Measurements from ENCODE around the gene CRTAC1. TPM values are rescaled to one million over a fixed set of nuclear protein-coding genes. Genes with fewer than 3 reads are reported as not detected.

CRTAC1 gene
- total and polyA plus RNA-seq, 10 of the 15 experiments (the other 5 are each of a cell fraction or from before 2014, with no cell fraction given), result 0.10 TPM; not detected in 9

DNA sequence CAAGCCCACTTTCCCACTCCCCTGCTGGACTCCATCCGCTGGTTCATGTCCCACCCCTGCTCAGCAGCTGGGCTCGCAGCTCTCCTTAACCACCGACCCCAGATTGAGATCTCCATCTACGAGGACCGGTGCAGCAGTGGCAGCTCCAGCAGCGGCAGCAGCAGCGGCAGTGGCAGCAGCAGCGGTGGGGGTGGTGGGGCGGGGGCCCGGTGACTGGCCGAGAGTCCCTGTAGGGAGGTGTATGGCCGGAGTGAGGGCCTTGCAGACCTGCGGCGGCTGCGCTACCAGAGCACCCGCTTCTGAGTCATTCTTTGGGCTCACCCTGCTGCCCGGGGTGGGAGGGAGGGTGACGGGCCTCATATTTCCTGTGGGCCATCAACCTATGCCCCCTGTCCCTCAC, 164.9 kb downstream of the CRTAC1 start:
- intact Hi-C loops (cut with micrococcal nuclease; ENCODE audit: unreplicated experiment) (loop anchor here (5.0 kb wide), 1 partner anchor 158 kb away; no protein-coding TSS in a partner anchor), in situ Hi-C loops (cut with MboI) (no loop called here)
- no peaks in the 10 kb centered on the region for H3K79me2 ChIP-seq (ENCODE audit: control insufficient read depth, insufficient read depth, low read length)
- H3K27me3 ChIP-seq (replicated peaks in 1 of 2; ENCODE audit: control insufficient read depth in 2 of 2, insufficient read depth in 2 of 2, low read length in 1 of 2), result peaks cover 2 to 6% of the 10 kb centered on the region in 2 experiments
- 27% methylated on average over 10 of the region's 18 CpGs for WGBS (ENCODE audit: insufficient coverage, insufficient replicate concordance, low lambda C conversion rate, missing lambda C conversion rate)
- ChIA-PET SMC1A (ENCODE audit: uncharacterized antibody, unreplicated experiment) (no interaction called here), POLR2A (no interaction called here), RAD21 (ENCODE audit: unreplicated experiment) (no interaction called here), CTCF (interaction anchor here (1.2 kb wide), 1 partner anchor 73 kb away, joined by 5 read pairs; no protein-coding TSS in a partner anchor)
- H2AFZ ChIP-seq (ENCODE audit: control insufficient read depth, low read depth, low read length), result no peak overlapping the region
- no peaks in the 10 kb centered on the region for H4K20me1 ChIP-seq (ENCODE audit: control insufficient read depth, insufficient read depth)
- H3K9ac ChIP-seq (ENCODE audit: control insufficient read depth, insufficient read depth, low read length), result no peak overlapping the region
- DNase-seq (ENCODE audit: low read depth, low spot score) (no peak), ATAC-seq (no peak), FAIRE-seq (no peak)
- no peaks in the 10 kb centered on the region for H3K9me3 ChIP-seq (replicated peaks; ENCODE audit: control insufficient read depth, insufficient read depth, low read length)
- no peaks in the 10 kb centered on the region for H3K36me3 ChIP-seq (ENCODE audit: control insufficient read depth in 2 of 2, insufficient read depth in 2 of 2, low read length in 1 of 2)
- BruUV-seq (replicated peaks), result no TSS peak
- no peak overlapping the region for H3K4me2 ChIP-seq (ENCODE audit: control insufficient read depth, insufficient read depth)
- TF ChIP-seq NR2C1 (IDR thresholded peaks at IDR 0.05) (no peak), SMAD5 (IDR thresholded peaks at IDR 0.05; ENCODE audit: low read depth) (no peak), KDM1A (IDR thresholded peaks at IDR 0.05; ENCODE audit: borderline replicate concordance) (no peak), NBN (IDR thresholded peaks at IDR 0.05) (no peak), POLR2A (IDR thresholded peaks at IDR 0.05; ENCODE audit: low read depth, low read length) (no peak), NFYB (IDR thresholded peaks at IDR 0.05; ENCODE audit: insufficient read depth, low read depth, low read length) (no peak), CBFB (IDR thresholded peaks at IDR 0.05; ENCODE audit: low read depth) (no peak), SREBF2 (IDR thresholded peaks at IDR 0.05; ENCODE audit: low read length) (no peak), ZZZ3 (IDR thresholded peaks at IDR 0.05; ENCODE audit: control insufficient read depth, insufficient read length, low read depth) (no peak), IRF5 (IDR thresholded peaks at IDR 0.05; ENCODE audit: borderline replicate concordance) (no peak), CBX5 (IDR thresholded peaks at IDR 0.05; ENCODE audit: low read depth) (no peak), EP300 (IDR thresholded peaks at IDR 0.05; ENCODE audit: borderline replicate concordance in 1 of 2, control insufficient read depth in 1 of 2, low read depth in 2 of 2, low read length in 2 of 2) (no peak), BRCA1 (IDR thresholded peaks at IDR 0.05; ENCODE audit: low read depth, low read length) (no peak)
- TF ChIP-seq, protein P1, sequence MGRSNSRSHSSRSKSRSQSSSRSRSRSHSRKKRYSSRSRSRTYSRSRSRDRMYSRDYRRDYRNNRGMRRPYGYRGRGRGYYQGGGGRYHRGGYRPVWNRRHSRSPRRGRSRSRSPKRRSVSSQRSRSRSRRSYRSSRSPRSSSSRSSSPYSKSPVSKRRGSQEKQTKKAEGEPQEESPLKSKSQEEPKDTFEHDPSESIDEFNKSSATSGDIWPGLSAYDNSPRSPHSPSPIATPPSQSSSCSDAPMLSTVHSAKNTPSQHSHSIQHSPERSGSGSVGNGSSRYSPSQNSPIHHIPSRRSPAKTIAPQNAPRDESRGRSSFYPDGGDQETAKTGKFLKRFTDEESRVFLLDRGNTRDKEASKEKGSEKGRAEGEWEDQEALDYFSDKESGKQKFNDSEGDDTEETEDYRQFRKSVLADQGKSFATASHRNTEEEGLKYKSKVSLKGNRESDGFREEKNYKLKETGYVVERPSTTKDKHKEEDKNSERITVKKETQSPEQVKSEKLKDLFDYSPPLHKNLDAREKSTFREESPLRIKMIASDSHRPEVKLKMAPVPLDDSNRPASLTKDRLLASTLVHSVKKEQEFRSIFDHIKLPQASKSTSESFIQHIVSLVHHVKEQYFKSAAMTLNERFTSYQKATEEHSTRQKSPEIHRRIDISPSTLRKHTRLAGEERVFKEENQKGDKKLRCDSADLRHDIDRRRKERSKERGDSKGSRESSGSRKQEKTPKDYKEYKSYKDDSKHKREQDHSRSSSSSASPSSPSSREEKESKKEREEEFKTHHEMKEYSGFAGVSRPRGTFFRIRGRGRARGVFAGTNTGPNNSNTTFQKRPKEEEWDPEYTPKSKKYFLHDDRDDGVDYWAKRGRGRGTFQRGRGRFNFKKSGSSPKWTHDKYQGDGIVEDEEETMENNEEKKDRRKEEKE (IDR thresholded peaks at IDR 0.05), result no peak
- peaks cover 3% of the 10 kb centered on the region; the same call in 1 of the 2 replicates for H3K4me1 ChIP-seq (ENCODE audit: control insufficient read depth, insufficient read depth, low read length)
- H3K27ac ChIP-seq (ENCODE audit: control insufficient read depth, insufficient read depth), result no peak overlapping the region
- H3K4me3 ChIP-seq, result no peak overlapping the region

All from GM12878 (cell line).